Body of pancreas (tissue), 4 donors: ENCODE measurements around the gene ZC3H18. TPM values are rescaled to one million over a fixed set of nuclear protein-coding genes. Genes with fewer than 3 reads are reported as not detected.
A peak's percentile ranks its signal among the peaks of the same experiment; 100 is the strongest.

Experiments
- ATAC-seq: fragments of 150-250 bp; one replicate; pipeline ENCODE4 v1.9.1; 2016
- DNase-seq, 4 donors: peaks; one replicate each; pipeline ENCODE4 v3.0.0-alpha.2; 2019
- H3K27ac ChIP-seq, 4 donors: fragments of 200-600 bp; sonication (generic); 1 replicate in 3 of 4; 2 replicates in 1 of 4; pipeline versions ENCODE4 v1.5.1 to v1.6.1; 2016 to 2019; ENCODE audit warnings: mild to moderate bottlenecking in 1 of 4, mixed read lengths in 1 of 4, moderate library complexity in 1 of 4
- H3K27me3 ChIP-seq, 2 donors: fragments of 200-600 bp; sonication (generic); one replicate each; pipeline ENCODE4 v1.6.0; 2016; ENCODE audit warnings: mild to moderate bottlenecking in 1 of 2
- H3K36me3 ChIP-seq, 2 donors: fragments of 200-600 bp; sonication (generic); replicated peaks in 1 of 2; 2 replicates each; pipeline ENCODE4 v1.5.1; 2016; ENCODE audit warnings: low read depth in 2 of 2; ENCODE audit not compliant: insufficient read depth in 1 of 2
- H3K4me1 ChIP-seq: fragments of 200-600 bp; sonication (generic); one replicate; pipeline ENCODE4 v1.6.0; 2016
- H3K4me3 ChIP-seq, 2 donors: fragments of 200-600 bp; sonication (generic); 1 replicate in 1 of 2; 2 replicates in 1 of 2; pipeline ENCODE4 v1.5.1; 2016 to 2019
- H3K9me3 ChIP-seq, 3 donors: fragments of 200-600 bp; sonication (generic); 1 replicate in 2 of 3; 2 replicates in 1 of 3; pipeline ENCODE4 v1.5.1; 2016
- POLR2A ChIP-seq, 3 donors: fragments of 450-650 bp; IDR thresholded peaks; one replicate each; pipeline ENCODE4 v1.6.1; 2016; ENCODE audit warnings: antibody characterized with exemption in 3 of 3, mild to moderate bottlenecking in 2 of 3
- WGBS, 2 donors: methylation state at CpG; one replicate each; pipeline ENCODE4 v1.1.5; 2017; 5-methylcytosine and 5-hydroxymethylcytosine counted together
- intact Hi-C: fragments of 100-400 bp; cut with DNase I; formaldehyde crosslinking; loops from one replicate; pipeline ENCODE4 v1.15.1; 2023
- total RNA-seq, 2 donors: library from RNA; depleted of rRNA; stranded (reverse); fragments of >200 nt; gene quantifications; one replicate each; pipeline ENCODE4 v1.1.0, GENCODE V29; 2016
- TF ChIP-seq, protein P1 (sequence below), 7 experiments: fragments of 450-650 bp in 4 of 7; fragments of 200-600 bp in 3 of 7; sonication (generic) in 3 of 7; IDR thresholded peaks; one replicate each; pipeline ENCODE4 v1.5.1; 2016 to 2019; ENCODE audit warnings: antibody characterized with exemption in 7 of 7

Gene ZC3H18
- total RNA-seq, 2 donors from 2014 or later: 11.7 to 22.4 TPM

DNA sequence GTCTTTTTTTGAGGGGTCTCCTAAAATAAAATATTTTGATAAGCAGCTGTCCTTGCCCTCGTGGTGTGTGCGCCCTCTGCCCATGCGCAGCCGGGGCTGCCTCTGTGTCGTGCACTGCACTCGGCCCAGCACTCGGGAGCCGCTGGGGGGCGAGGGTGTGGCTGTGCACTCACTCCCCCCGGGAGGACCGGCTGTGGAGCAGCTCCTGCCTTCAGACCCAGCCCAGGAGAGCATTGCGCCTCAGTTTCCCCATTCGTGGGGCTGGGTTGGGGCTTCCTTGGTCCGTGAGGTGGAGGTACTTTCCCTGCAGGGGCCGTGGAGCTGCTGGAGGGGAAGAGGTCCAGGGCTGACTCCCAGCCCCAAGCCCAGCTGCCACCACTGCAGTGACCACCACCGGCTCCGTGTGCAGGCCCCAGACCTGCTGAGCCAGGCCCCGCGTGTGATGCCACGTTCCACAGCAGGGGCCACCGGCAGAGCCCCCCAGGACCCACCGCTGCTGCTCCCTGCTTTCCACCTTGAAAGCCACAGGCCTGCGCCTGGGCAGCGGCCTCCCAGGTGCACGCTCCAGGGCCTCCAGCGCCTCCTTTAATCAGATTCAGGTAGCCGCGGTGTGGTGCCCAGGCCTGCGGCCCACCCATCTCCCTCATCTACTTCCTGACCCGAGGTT is 61.9 kb downstream of the ZC3H18 start:
- DNase-seq (no peak), ATAC-seq (no peak)
- no peaks in the 10 kb centered on the region for H3K4me1 ChIP-seq
- 84 to 88% methylated on average over 6 to 30 of the region's 30 CpGs for WGBS, 2 donors
- H3K27ac ChIP-seq: no peak overlapping the region
- H3K4me3 ChIP-seq: no peak overlapping the region
- no peaks in the 10 kb centered on the region for H3K27me3 ChIP-seq
- TF ChIP-seq, protein P1, sequence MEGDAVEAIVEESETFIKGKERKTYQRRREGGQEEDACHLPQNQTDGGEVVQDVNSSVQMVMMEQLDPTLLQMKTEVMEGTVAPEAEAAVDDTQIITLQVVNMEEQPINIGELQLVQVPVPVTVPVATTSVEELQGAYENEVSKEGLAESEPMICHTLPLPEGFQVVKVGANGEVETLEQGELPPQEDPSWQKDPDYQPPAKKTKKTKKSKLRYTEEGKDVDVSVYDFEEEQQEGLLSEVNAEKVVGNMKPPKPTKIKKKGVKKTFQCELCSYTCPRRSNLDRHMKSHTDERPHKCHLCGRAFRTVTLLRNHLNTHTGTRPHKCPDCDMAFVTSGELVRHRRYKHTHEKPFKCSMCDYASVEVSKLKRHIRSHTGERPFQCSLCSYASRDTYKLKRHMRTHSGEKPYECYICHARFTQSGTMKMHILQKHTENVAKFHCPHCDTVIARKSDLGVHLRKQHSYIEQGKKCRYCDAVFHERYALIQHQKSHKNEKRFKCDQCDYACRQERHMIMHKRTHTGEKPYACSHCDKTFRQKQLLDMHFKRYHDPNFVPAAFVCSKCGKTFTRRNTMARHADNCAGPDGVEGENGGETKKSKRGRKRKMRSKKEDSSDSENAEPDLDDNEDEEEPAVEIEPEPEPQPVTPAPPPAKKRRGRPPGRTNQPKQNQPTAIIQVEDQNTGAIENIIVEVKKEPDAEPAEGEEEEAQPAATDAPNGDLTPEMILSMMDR (IDR thresholded peaks at IDR 0.05): no peak
- no peak for TF ChIP-seq POLR2A (IDR thresholded peaks at IDR 0.05)
- intact Hi-C loops: no loop called here
- H3K9me3 ChIP-seq: no peaks in the 10 kb centered on the region
- peaks cover 0 to 21% of the 10 kb centered on the region in 2 donors for H3K36me3 ChIP-seq

- Histone ChIP-seq H3K4me1 (no peaks in the 10 kb centered on the region), H3K27ac (no peak overlapping the region), H3K27me3 (no peaks in the 10 kb centered on the region), H3K36me3 (peaks cover 0 to 20% of the 10 kb centered on the region in 2 donors), H3K4me3 (no peak overlapping the region), H3K9me3 (no peaks in the 10 kb centered on the region)
- TF ChIP-seq POLR2A (IDR thresholded peaks at IDR 0.05): no peak
- TF ChIP-seq, protein P1 (IDR thresholded peaks at IDR 0.05): no peak
- intact Hi-C loops: no loop called here
- WGBS, 2 donors: 90 to 95% methylated on average over 11 of the region's 11 CpGs
- ATAC-seq: no peak
- DNase-seq: no peak
Measured at GRCh38 chr16:88632587-88632930, 62.4 kb downstream of the ZC3H18 start.

DNA sequence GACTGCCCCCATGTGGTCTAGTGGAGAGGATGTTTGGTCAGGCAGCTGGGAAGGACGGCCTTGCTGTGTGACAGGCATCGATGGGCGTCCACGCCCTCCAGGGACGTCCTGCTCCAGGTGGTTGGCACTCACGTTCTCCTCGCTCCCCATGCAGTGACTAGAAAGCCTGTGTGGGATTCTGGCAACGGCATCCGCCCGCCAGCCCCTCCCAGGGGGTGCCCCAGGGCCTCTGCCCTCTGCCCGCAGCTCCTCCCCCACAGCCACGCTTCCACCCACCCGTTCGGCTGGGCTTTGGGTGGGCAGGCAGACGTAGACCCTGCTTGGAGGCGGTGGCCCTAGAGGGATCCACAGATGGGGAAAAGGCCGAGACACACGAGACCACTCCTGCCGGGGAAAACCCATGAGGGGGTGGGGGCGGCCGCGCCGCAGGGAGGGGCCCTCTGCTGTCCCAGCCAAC is 63.5 kb downstream of the ZC3H18 start:
- ATAC-seq (no peak), DNase-seq (peak in 2 of 4 donors; percentile 42 to 45)
- Histone ChIP-seq H3K4me1 (peaks cover 9% of the 10 kb centered on the region), H3K27ac (no peak overlapping the region), H3K27me3 (no peaks in the 10 kb centered on the region), H3K4me3 (no peak overlapping the region), H3K9me3 (no peaks in the 10 kb centered on the region), H3K36me3 (peaks cover 0 to 19% of the 10 kb centered on the region in 2 donors)
- WGBS, 2 donors: 40 to 86% methylated on average over 10 to 23 of the region's 23 CpGs
- intact Hi-C loops: no loop called here
- TF ChIP-seq, protein P1 (IDR thresholded peaks at IDR 0.05): peak in 2 of 7 experiments; percentile 24
- no peak for TF ChIP-seq POLR2A (IDR thresholded peaks at IDR 0.05)

GRCh38 chr16:88634141-88634993 is 64.2 kb downstream of the ZC3H18 start:
- no peaks in the 10 kb centered on the region for H3K27me3 ChIP-seq
- WGBS, 2 donors: 56 to 85% methylated on average over 70 to 79 of the region's 82 CpGs
- H3K36me3 ChIP-seq: peaks cover 0 to 19% of the 10 kb centered on the region in 2 donors
- TF ChIP-seq POLR2A (IDR thresholded peaks at IDR 0.05): no peak
- TF ChIP-seq, protein P1 (IDR thresholded peaks at IDR 0.05): no peak
- DNase-seq (no peak), ATAC-seq (no peak)
- H3K4me3 ChIP-seq: no peak overlapping the region
- no peaks in the 10 kb centered on the region for H3K9me3 ChIP-seq
- peak overlapping the region in 1 of 4 donors; percentile 56 for H3K27ac ChIP-seq
- peaks cover 16% of the 10 kb centered on the region for H3K4me1 ChIP-seq
- intact Hi-C loops: no loop called here
